H9 (cell line): ENCODE data around the gene TCN1. TPM values are rescaled to one million over a fixed set of nuclear protein-coding genes. Genes with fewer than 3 reads are reported as not detected.

ENCODE experiments used
- DNase-seq: peaks from one replicate; pipeline ENCODE4 v3.0.0-alpha.2; 2017
- H2AFZ ChIP-seq: one replicate; pipeline ENCODE4 v1.6.1; 2013; ENCODE audit warnings: mild to moderate bottlenecking, low read length, control low read depth, moderate library complexity
- H2AK5ac ChIP-seq: 2 replicates; pipeline ENCODE4 v1.6.1; 2013; ENCODE audit warnings: low read length, control low read depth, mixed read lengths; ENCODE audit not compliant: insufficient read length
- H2BK120ac ChIP-seq: one replicate; pipeline ENCODE4 v1.6.1; 2013; ENCODE audit warnings: low read depth, mild to moderate bottlenecking, low read length, control low read depth, inconsistent platforms; ENCODE audit not compliant: poor library complexity, severe bottlenecking
- H2BK12ac ChIP-seq: 2 replicates; pipeline ENCODE4 v1.6.1; 2013; ENCODE audit warnings: low read length, control low read depth, mixed read lengths, low read depth; ENCODE audit not compliant: insufficient read length
- H2BK15ac ChIP-seq: 2 replicates; pipeline ENCODE4 v1.6.1; 2013; ENCODE audit warnings: low read depth, low read length, control low read depth
- H2BK20ac ChIP-seq: one replicate; pipeline ENCODE4 v1.6.1; 2013; ENCODE audit warnings: low read depth, mild to moderate bottlenecking, low read length, control low read depth, inconsistent platforms; ENCODE audit not compliant: poor library complexity, severe bottlenecking
- H2BK5ac ChIP-seq: 2 replicates; pipeline ENCODE4 v1.6.1; 2013; ENCODE audit warnings: low read length, control low read depth, mixed read lengths; ENCODE audit not compliant: insufficient read length
- H3K14ac ChIP-seq: 2 replicates; pipeline ENCODE4 v1.6.1; 2013; ENCODE audit warnings: low read length, control low read depth; ENCODE audit not compliant: insufficient read depth
- H3K18ac ChIP-seq: 2 replicates; pipeline ENCODE4 v1.6.1; 2013; ENCODE audit warnings: low read depth, mild to moderate bottlenecking, mixed read lengths, low read length, control low read depth; ENCODE audit not compliant: insufficient read length
- H3K23ac ChIP-seq: 2 replicates; pipeline ENCODE4 v1.6.1; 2013; ENCODE audit warnings: low read length, control low read depth, mixed read lengths, low read depth; ENCODE audit not compliant: insufficient read length
- H3K23me2 ChIP-seq: 2 replicates; pipeline ENCODE4 v1.6.1; 2013; ENCODE audit warnings: low read depth, mild to moderate bottlenecking, mixed read lengths, low read length, control low read depth; ENCODE audit not compliant: insufficient read length, poor library complexity, severe bottlenecking
- H3K27ac ChIP-seq: 2 replicates; pipeline ENCODE4 v1.5.1; 2013; ENCODE audit warnings: low read length, control low read depth, mixed read lengths, low read depth; ENCODE audit not compliant: insufficient read length
- H3K27me3 ChIP-seq: 2 replicates; pipeline ENCODE4 v1.6.1; 2013; ENCODE audit warnings: low read length, control low read depth, inconsistent platforms; ENCODE audit not compliant: insufficient read depth
- H3K4ac ChIP-seq: 2 replicates; pipeline ENCODE4 v1.6.1; 2013; ENCODE audit warnings: low read depth, mild to moderate bottlenecking, control low read depth, inconsistent platforms, low read length, moderate library complexity
- H3K4me1 ChIP-seq: 2 replicates; pipeline ENCODE4 v1.6.1; 2013; ENCODE audit warnings: low read length, control low read depth, inconsistent platforms; ENCODE audit not compliant: insufficient read depth
- H3K4me2 ChIP-seq: 2 replicates; pipeline ENCODE4 v1.6.1; 2013; ENCODE audit warnings: low read length, control low read depth, mixed read lengths; ENCODE audit not compliant: insufficient read length, insufficient read depth
- H3K56ac ChIP-seq: 2 replicates; pipeline ENCODE4 v1.6.1; 2013; ENCODE audit warnings: low read depth, mild to moderate bottlenecking, mixed read lengths, low read length, control low read depth; ENCODE audit not compliant: insufficient read length
- H3K79me1 ChIP-seq: 2 replicates; pipeline ENCODE4 v1.6.1; 2013; ENCODE audit warnings: low read depth, mild to moderate bottlenecking, moderate library complexity, low read length, control low read depth, inconsistent platforms; ENCODE audit not compliant: insufficient read depth, poor library complexity, severe bottlenecking
- H3K79me2 ChIP-seq: 2 replicates; pipeline ENCODE4 v1.6.1; 2013; ENCODE audit warnings: low read length, control low read depth, inconsistent platforms; ENCODE audit not compliant: insufficient read depth
- H3K9ac ChIP-seq: 2 replicates; pipeline ENCODE4 v1.6.1; 2013; ENCODE audit warnings: low read length, control low read depth, mixed read lengths; ENCODE audit not compliant: insufficient read length; ENCODE audit errors: extremely low read depth
- H3K9me3 ChIP-seq: one replicate; pipeline ENCODE4 v1.6.1; 2013; ENCODE audit warnings: low read depth, low read length, inconsistent platforms; ENCODE audit not compliant: control insufficient read depth
- H3T11ph ChIP-seq: one replicate; pipeline ENCODE4 v1.6.1; 2013; ENCODE audit warnings: mild to moderate bottlenecking, low read length, control low read depth, inconsistent platforms
- H4K20me1 ChIP-seq: one replicate; pipeline ENCODE4 v1.6.1; 2013; ENCODE audit not compliant: control insufficient read depth, insufficient read length, insufficient read depth
- H4K5ac ChIP-seq: 2 replicates; pipeline ENCODE4 v1.6.1; 2013; ENCODE audit warnings: low read depth, mild to moderate bottlenecking, mixed read lengths, low read length, control low read depth; ENCODE audit not compliant: insufficient read length
- H4K8ac ChIP-seq: replicated peaks from 2 replicates; pipeline ENCODE4 v1.6.1; 2013; ENCODE audit warnings: low read length, control low read depth, mixed read lengths, low read depth; ENCODE audit not compliant: insufficient read length
- H4K91ac ChIP-seq: 2 replicates; pipeline ENCODE4 v1.6.1; 2013; ENCODE audit warnings: low read depth, mild to moderate bottlenecking, moderate library complexity, mixed read lengths, low read length, control low read depth; ENCODE audit not compliant: insufficient read length
- H3K27ac Mint-ChIP-seq, 3 experiments: 2 replicates in 2 of 3; 3 replicates in 1 of 3; pipeline ENCODE4 v1.8.0; 2020 to 2021; ENCODE audit warnings: mixed read lengths in 3 of 3, mild to moderate bottlenecking in 1 of 3, moderate library complexity in 1 of 3
- H3K27me3 Mint-ChIP-seq: 2 replicates; pipeline ENCODE4 v1.8.0; 2021; ENCODE audit warnings: low read depth, mild to moderate bottlenecking, moderate library complexity, mixed read lengths
- H3K36me3 Mint-ChIP-seq, 3 experiments: 2 replicates in 2 of 3; 3 replicates in 1 of 3; pipeline ENCODE4 v1.8.0; 2020 to 2021; ENCODE audit warnings: low read depth in 3 of 3, mixed read lengths in 3 of 3; ENCODE audit not compliant: insufficient read depth in 1 of 3
- H3K4me1 Mint-ChIP-seq, 2 experiments: 2 replicates each; pipeline ENCODE4 v1.8.0; 2020; ENCODE audit warnings: mixed read lengths in 2 of 2
- H3K4me3 Mint-ChIP-seq, 2 experiments: 2 replicates in 1 of 2; 3 replicates in 1 of 2; pipeline ENCODE4 v1.8.0; 2020 to 2021; ENCODE audit warnings: mild to moderate bottlenecking in 2 of 2, mixed read lengths in 2 of 2, moderate library complexity in 1 of 2
- H3K9me3 Mint-ChIP-seq, 2 experiments: 2 replicates in 1 of 2; 3 replicates in 1 of 2; pipeline ENCODE4 v1.8.0; 2020; ENCODE audit warnings: mild to moderate bottlenecking in 2 of 2, mixed read lengths in 2 of 2, moderate library complexity in 1 of 2
- whole genome bisulfite sequencing: extraction: QIAGEN DNeasy Blood & Tissue Kit; methylation state at CpG from one replicate; pipeline ENCODE4 v1.1.7; 2013; ENCODE audit warnings: missing lambda C conversion rate, low lambda C conversion rate, mixed read lengths; ENCODE audit not compliant: insufficient read length; ENCODE audit errors: extremely low coverage; 5-methylcytosine and 5-hydroxymethylcytosine counted together
- total RNA-seq: library from RNA; stranded (reverse); gene quantifications from 2 replicates; pipeline ENCODE4 v1.2.1, GENCODE V29; 2021
- TF ChIP-seq, protein P1 (sequence below): fragments of 200-600 bp; sonication (generic); conservative IDR thresholded peaks from 3 replicates; pipeline ENCODE4 v1.8.0; 2021; ENCODE audit warnings: antibody characterized with exemption, mild to moderate bottlenecking

Gene TCN1
- total RNA-seq, 1 experiment from 2014 or later: not detected

GRCh38 chr11:59846556-59846955 is 19.7 kb downstream of the TCN1 start:
- Histone ChIP-seq H2BK12ac (no peak overlapping the region), H3K4me2 (no peak overlapping the region)
- no peak overlapping the region for H3K27ac Mint-ChIP-seq

More at GRCh38 chr11:59846556-59846955, 19.7 kb downstream of the TCN1 start:
- H3K27me3 ChIP-seq: no peaks in the 10 kb centered on the region
- no peaks in the 10 kb centered on the region for H4K20me1 ChIP-seq
- no peak overlapping the region for H3T11ph ChIP-seq
- no peak overlapping the region for H3K18ac ChIP-seq
- H4K91ac ChIP-seq: no peak overlapping the region
- no peak overlapping the region for H2BK20ac ChIP-seq
- no peak overlapping the region for H2AFZ ChIP-seq
- H3K4me1 ChIP-seq: 0 out of 2 replicates have a peak, but pooled peaks cover 3% of the 10 kb centered on the region
- H2BK5ac ChIP-seq: no peak overlapping the region
- no peaks in the 10 kb centered on the region for H3K9me3 ChIP-seq
- no CpG with 5 or more reads among the region's 5 CpGs for WGBS
- Mint-ChIP-seq H3K4me3 (no peak overlapping the region), H3K9me3 (no peaks in the 10 kb centered on the region), H3K4me1 (peaks cover 6% of the 10 kb centered on the region in 2 experiments), H3K27me3 (no peaks in the 10 kb centered on the region), H3K36me3 (no peaks in the 10 kb centered on the region)
- no peaks in the 10 kb centered on the region for H3K79me1 ChIP-seq
- H3K9ac ChIP-seq: no peak overlapping the region
- H2AK5ac ChIP-seq: no peak overlapping the region
- H3K79me2 ChIP-seq: no peaks in the 10 kb centered on the region
- TF ChIP-seq, protein P1, sequence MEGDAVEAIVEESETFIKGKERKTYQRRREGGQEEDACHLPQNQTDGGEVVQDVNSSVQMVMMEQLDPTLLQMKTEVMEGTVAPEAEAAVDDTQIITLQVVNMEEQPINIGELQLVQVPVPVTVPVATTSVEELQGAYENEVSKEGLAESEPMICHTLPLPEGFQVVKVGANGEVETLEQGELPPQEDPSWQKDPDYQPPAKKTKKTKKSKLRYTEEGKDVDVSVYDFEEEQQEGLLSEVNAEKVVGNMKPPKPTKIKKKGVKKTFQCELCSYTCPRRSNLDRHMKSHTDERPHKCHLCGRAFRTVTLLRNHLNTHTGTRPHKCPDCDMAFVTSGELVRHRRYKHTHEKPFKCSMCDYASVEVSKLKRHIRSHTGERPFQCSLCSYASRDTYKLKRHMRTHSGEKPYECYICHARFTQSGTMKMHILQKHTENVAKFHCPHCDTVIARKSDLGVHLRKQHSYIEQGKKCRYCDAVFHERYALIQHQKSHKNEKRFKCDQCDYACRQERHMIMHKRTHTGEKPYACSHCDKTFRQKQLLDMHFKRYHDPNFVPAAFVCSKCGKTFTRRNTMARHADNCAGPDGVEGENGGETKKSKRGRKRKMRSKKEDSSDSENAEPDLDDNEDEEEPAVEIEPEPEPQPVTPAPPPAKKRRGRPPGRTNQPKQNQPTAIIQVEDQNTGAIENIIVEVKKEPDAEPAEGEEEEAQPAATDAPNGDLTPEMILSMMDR: no peak
- no peak overlapping the region for H3K14ac ChIP-seq
- no peak overlapping the region for H4K8ac ChIP-seq
- no peak overlapping the region for H2BK120ac ChIP-seq
- no peak overlapping the region for H3K56ac ChIP-seq
- H4K5ac ChIP-seq: no peak overlapping the region
- H2BK15ac ChIP-seq: no peak overlapping the region
- H3K4ac ChIP-seq: no peak overlapping the region
- DNase-seq: no peak
- no peak overlapping the region for H3K27ac ChIP-seq
- no peaks in the 10 kb centered on the region for H3K23me2 ChIP-seq
- H3K23ac ChIP-seq: no peak overlapping the region
